Caco-2 (cell line): ENCODE results near the gene PTPRN2. TPM values are rescaled to one million over a fixed set of nuclear protein-coding genes. Genes with fewer than 3 reads are reported as not detected.
"Not testable (repeated sequence)": the region's sequence is repeated elsewhere in the genome, so short reads cannot be mapped to it uniquely, and the experiment has no call there.

Experiments used
- BruUV-seq: library from RNA; stranded (reverse); fragments of 400-500 nt; replicated peaks from 2 replicates; lab custom pipeline; 2021; lab: Mats Ljungman, UMichigan
- CTCF ChIA-PET: fragments of 300-600 bp; sonication (Branson Sonifier 250); formaldehyde crosslinking; loops from one replicate; lab custom pipeline; 2022; ENCODE audit warnings: antibody characterized with exemption; lab: Charles Lee
- POLR2A ChIA-PET: fragments of 300-600 bp; sonication (Branson Sonifier 250); formaldehyde crosslinking; loops from one replicate; lab custom pipeline; 2022; ENCODE audit warnings: antibody characterized with exemption; lab: Charles Lee
- DNase-seq, 2 experiments: peaks; one replicate each; pipeline versions ENCODE4 v3.0.0 to v3.0.0-alpha.2; 2020 to 2022
- H3K27me3 ChIP-seq: replicated peaks from 2 replicates; pipeline ENCODE4 v1.6.0; 2011; ENCODE audit warnings: low read length; ENCODE audit not compliant: control insufficient read depth, insufficient read depth
- H3K36me3 ChIP-seq: 2 replicates; pipeline ENCODE4 v1.5.1; 2011; ENCODE audit warnings: low read length; ENCODE audit not compliant: control insufficient read depth, insufficient read depth
- H3K4me1 ChIP-seq: fragments of 250-450 bp; sonication (Bioruptor Pico); 2 replicates; pipeline ENCODE4 v1.5.1; 2020; ENCODE audit warnings: mild to moderate bottlenecking
- H3K4me3 ChIP-seq: 2 replicates; pipeline ENCODE4 v1.5.1; 2011; ENCODE audit warnings: low read depth, mild to moderate bottlenecking, control low read depth, low read length
- H3K9me3 ChIP-seq: fragments of 250-450 bp; sonication (Bioruptor Pico); 2 replicates; pipeline ENCODE4 v1.5.1; 2020; ENCODE audit warnings: mild to moderate bottlenecking, moderate library complexity
- H3K27ac Mint-ChIP-seq: one replicate; pipeline ENCODE4 v1.8.0; 2022; ENCODE audit warnings: mixed read lengths; ENCODE audit not compliant: unreplicated experiment
- H3K27me3 Mint-ChIP-seq: one replicate; pipeline ENCODE4 v1.8.0; 2022; ENCODE audit warnings: mixed read lengths; ENCODE audit not compliant: insufficient read depth, unreplicated experiment
- H3K36me3 Mint-ChIP-seq: one replicate; pipeline ENCODE4 v1.8.0; 2022; ENCODE audit warnings: mild to moderate bottlenecking, mixed read lengths; ENCODE audit not compliant: insufficient read depth, unreplicated experiment
- H3K4me1 Mint-ChIP-seq: one replicate; pipeline ENCODE4 v1.8.0; 2022; ENCODE audit warnings: low read depth, mixed read lengths; ENCODE audit not compliant: unreplicated experiment
- H3K4me3 Mint-ChIP-seq: one replicate; pipeline ENCODE4 v1.8.0; 2022; ENCODE audit warnings: mild to moderate bottlenecking, moderate library complexity, mixed read lengths; ENCODE audit not compliant: unreplicated experiment
- H3K9me3 Mint-ChIP-seq: one replicate; pipeline ENCODE4 v1.8.0; 2022; ENCODE audit warnings: mixed read lengths; ENCODE audit not compliant: unreplicated experiment
- intact Hi-C: fragments of 100-400 bp; cut with micrococcal nuclease; formaldehyde crosslinking; loops from one replicate; pipeline ENCODE4 v1.10.0; 2022; ENCODE audit not compliant: unreplicated experiment
- total RNA-seq: library from RNA; stranded (reverse); gene quantifications from 2 replicates; pipeline ENCODE4 v1.2.3, GENCODE V29; 2022
- TF ChIP-seq, protein P1 (sequence below), 2 experiments: fragments of 200-600 bp in 1 of 2; IDR thresholded peaks; 1 replicate in 1 of 2; 2 replicates in 1 of 2; pipeline versions ENCODE4 v1.5.1 to v1.8.0; 2011 to 2022; ENCODE audit warnings: antibody characterized with exemption in 1 of 2, control low read depth in 1 of 2, inconsistent platforms in 1 of 2, low read depth in 1 of 2, low read length in 1 of 2, mild to moderate bottlenecking in 1 of 2, moderate library complexity in 1 of 2; ENCODE audit not compliant: insufficient read depth in 1 of 2, severe bottlenecking in 1 of 2, unreplicated experiment in 1 of 2

PTPRN2 gene
- total RNA-seq, 1 experiment from 2014 or later: 1.4 TPM

DNA sequence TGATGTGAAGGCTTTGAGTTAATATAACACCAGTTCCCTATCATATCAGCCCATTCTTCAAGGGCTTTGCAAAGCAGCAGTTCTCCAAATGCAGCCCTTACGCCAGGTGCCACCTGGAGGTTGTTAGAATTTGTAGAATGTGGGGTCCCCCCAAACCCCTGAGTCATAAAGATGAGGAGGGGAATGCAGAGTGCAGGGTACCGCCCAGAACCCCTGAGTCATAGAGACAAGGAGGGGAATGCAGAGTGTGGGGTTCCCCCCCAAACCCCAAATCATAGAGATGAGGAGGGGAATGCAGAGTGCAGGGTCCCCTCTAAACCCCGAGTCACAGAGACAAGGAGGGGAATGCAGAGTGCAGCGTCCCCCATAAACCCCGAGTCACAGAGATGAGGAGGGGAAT lies 605.8 kb downstream of the PTPRN2 start:
- no peak overlapping the region for H3K4me3 Mint-ChIP-seq
- ChIA-PET CTCF (no interaction called here), POLR2A (no interaction called here)

DNA sequence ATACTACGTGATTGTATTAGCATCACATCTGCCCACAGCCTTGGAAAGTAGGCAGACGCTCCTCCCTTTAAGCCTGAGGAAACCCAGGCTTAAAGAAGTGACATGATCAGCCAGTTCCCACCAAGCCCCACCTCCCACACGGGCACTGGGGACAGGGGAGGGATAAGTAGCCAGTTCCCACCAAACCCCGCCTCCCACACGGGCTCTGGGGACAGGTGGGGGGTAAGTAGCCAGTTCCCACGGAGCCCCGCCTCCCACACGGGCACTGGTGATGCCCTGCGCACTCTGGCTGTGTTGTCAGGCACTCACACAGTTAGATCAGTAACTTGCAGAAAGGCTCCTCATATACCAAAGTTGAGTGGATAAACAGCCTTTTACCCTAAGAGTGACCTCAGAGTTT lies 606.8 kb downstream of the PTPRN2 start:
- no peak overlapping the region for H3K4me3 ChIP-seq
- POLR2A ChIA-PET: no interaction called here
- BruUV-seq: no TSS peak
- Mint-ChIP-seq H3K27ac (no peak overlapping the region), H3K9me3 (peaks cover 10% of the 10 kb centered on the region), H3K36me3 (peaks cover 5% of the 10 kb centered on the region), H3K4me3 (no peak overlapping the region), H3K27me3 (no peaks in the 10 kb centered on the region), H3K4me1 (no peaks in the 10 kb centered on the region)
- no peaks in the 10 kb centered on the region for H3K36me3 ChIP-seq
- TF ChIP-seq, protein P1, sequence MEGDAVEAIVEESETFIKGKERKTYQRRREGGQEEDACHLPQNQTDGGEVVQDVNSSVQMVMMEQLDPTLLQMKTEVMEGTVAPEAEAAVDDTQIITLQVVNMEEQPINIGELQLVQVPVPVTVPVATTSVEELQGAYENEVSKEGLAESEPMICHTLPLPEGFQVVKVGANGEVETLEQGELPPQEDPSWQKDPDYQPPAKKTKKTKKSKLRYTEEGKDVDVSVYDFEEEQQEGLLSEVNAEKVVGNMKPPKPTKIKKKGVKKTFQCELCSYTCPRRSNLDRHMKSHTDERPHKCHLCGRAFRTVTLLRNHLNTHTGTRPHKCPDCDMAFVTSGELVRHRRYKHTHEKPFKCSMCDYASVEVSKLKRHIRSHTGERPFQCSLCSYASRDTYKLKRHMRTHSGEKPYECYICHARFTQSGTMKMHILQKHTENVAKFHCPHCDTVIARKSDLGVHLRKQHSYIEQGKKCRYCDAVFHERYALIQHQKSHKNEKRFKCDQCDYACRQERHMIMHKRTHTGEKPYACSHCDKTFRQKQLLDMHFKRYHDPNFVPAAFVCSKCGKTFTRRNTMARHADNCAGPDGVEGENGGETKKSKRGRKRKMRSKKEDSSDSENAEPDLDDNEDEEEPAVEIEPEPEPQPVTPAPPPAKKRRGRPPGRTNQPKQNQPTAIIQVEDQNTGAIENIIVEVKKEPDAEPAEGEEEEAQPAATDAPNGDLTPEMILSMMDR (IDR thresholded peaks at IDR 0.05; ENCODE audit: insufficient read depth in 1 of 2, low read depth in 1 of 2, low read length in 1 of 2, severe bottlenecking in 1 of 2, unreplicated experiment in 1 of 2): no peak
- no peaks in the 10 kb centered on the region for H3K27me3 ChIP-seq
- no peaks in the 10 kb centered on the region for H3K4me1 ChIP-seq
- intact Hi-C loops: no loop called here
- DNase-seq: no peak
- CTCF ChIA-PET: no interaction called here
- no peaks in the 10 kb centered on the region for H3K9me3 ChIP-seq

More for the DNA sequence above, 605.8 kb downstream of the PTPRN2 start:
- Mint-ChIP-seq H3K4me1 (no peaks in the 10 kb centered on the region), H3K27ac (no peak overlapping the region), H3K9me3 (peaks cover 10% of the 10 kb centered on the region), H3K36me3 (peaks cover 5% of the 10 kb centered on the region), H3K27me3 (no peaks in the 10 kb centered on the region)
- no peaks in the 10 kb centered on the region for H3K9me3 ChIP-seq
- BruUV-seq: no TSS peak
- TF ChIP-seq, protein P1 (IDR thresholded peaks at IDR 0.05; ENCODE audit: insufficient read depth in 1 of 2, low read depth in 1 of 2, low read length in 1 of 2, severe bottlenecking in 1 of 2, unreplicated experiment in 1 of 2): no peak
- no peak overlapping the region for H3K4me3 ChIP-seq
- H3K36me3 ChIP-seq: no peaks in the 10 kb centered on the region
- H3K4me1 ChIP-seq: no peaks in the 10 kb centered on the region
- intact Hi-C loops: no loop called here
- DNase-seq: no peak
- no peaks in the 10 kb centered on the region for H3K27me3 ChIP-seq

DNA sequence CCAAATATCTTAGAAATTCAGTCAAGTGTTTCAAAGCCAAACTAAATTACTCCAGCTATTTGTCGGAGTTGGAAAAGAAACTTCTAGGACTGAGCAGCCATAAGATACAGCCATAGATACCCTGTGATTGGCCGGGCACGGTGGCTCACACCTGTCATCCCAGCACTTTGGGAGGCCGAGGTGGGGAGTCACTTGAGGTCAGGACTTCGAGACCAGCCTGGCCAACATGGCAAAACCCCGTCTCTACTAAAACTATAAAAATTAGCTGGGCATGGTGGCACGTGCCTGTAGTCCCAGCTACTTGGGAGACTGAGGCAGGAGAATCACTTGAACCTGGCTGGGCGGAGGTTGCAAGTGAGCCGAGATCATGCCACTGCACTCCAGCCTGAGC lies 607.3 kb downstream of the PTPRN2 start:
- H3K36me3 ChIP-seq, intact Hi-C loops, POLR2A ChIA-PET, H3K4me3 ChIP-seq, H3K4me1 ChIP-seq, H3K27me3 ChIP-seq, H3K27me3 Mint-ChIP-seq, DNase-seq, H3K4me3 Mint-ChIP-seq, BruUV-seq, CTCF ChIA-PET, H3K9me3 Mint-ChIP-seq, H3K36me3 Mint-ChIP-seq, H3K9me3 ChIP-seq, H3K4me1 Mint-ChIP-seq, H3K27ac Mint-ChIP-seq: not testable (repeated sequence)
